T-helper 2 cell treated with Interferon-gamma antibody and Interleukin-4, amounts not matched to agents 5 μg/mL and 100 μg/mL, for 36 hours (primary cell): ENCODE measurements around the gene SRP72.
"Not testable (repeated sequence)": the region's sequence is repeated elsewhere in the genome, so short reads cannot be mapped to it uniquely, and the experiment has no call there.

ENCODE experiments used
- DNase-seq: peaks from one replicate; pipeline ENCODE4 v3.0.0; 2021; ENCODE audit warnings: low spot score
- H3K27ac Mint-ChIP-seq: one replicate; pipeline ENCODE4 v1.8.0; 2021; ENCODE audit warnings: mild to moderate bottlenecking, mixed read lengths
- H3K27me3 Mint-ChIP-seq: one replicate; pipeline ENCODE4 v1.8.0; 2021; ENCODE audit warnings: low read depth, mixed read lengths
- H3K36me3 Mint-ChIP-seq: one replicate; pipeline ENCODE4 v1.8.0; 2021; ENCODE audit warnings: low read depth, mixed read lengths
- H3K4me1 Mint-ChIP-seq: one replicate; pipeline ENCODE4 v1.8.0; 2021; ENCODE audit warnings: low read depth, mixed read lengths
- H3K4me3 Mint-ChIP-seq: one replicate; pipeline ENCODE4 v1.8.0; 2022; ENCODE audit warnings: mild to moderate bottlenecking, moderate library complexity, mixed read lengths
- H3K9me3 Mint-ChIP-seq: one replicate; pipeline ENCODE4 v1.8.0; 2021; ENCODE audit warnings: mixed read lengths

The SRP72 gene

GRCh38 chr4:56445699-56446098 lies 21.7 kb upstream of the SRP72 start:
- Mint-ChIP-seq H3K27me3 (no peaks in the 10 kb centered on the region), H3K9me3 (peaks cover 3% of the 10 kb centered on the region), H3K27ac (no peak overlapping the region), H3K4me1 (peaks cover 45% of the 10 kb centered on the region), H3K36me3 (peaks cover 68% of the 10 kb centered on the region), H3K4me3 (no peak overlapping the region)
- no peak for DNase-seq

DNA sequence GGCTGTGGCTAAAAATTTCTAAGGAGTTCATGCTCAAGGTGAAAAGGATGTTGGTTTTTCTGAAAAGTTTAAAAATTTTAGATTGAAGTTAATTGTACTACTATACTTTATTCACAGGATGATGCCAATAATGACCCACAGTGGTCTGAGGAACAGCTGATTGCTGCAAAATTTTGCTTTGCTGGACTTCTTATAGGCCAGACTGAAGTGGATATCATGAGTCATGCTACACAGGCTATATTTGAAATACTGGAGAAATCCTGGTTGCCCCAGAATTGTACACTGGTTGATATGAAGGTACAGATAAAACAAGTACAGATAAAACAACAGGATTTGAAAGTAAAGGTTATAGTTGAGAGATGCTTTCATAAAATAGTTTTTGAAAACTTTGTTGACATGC lies 19.1 kb upstream of the SRP72 start:
- Mint-ChIP-seq H3K4me1 (peaks cover 29% of the 10 kb centered on the region), H3K36me3 (peaks cover 75% of the 10 kb centered on the region), H3K27ac (peak overlapping the region; percentile 78), H3K27me3 (no peaks in the 10 kb centered on the region), H3K9me3 (peaks cover 3% of the 10 kb centered on the region), H3K4me3 (no peak overlapping the region)
- DNase-seq = no peak

DNA sequence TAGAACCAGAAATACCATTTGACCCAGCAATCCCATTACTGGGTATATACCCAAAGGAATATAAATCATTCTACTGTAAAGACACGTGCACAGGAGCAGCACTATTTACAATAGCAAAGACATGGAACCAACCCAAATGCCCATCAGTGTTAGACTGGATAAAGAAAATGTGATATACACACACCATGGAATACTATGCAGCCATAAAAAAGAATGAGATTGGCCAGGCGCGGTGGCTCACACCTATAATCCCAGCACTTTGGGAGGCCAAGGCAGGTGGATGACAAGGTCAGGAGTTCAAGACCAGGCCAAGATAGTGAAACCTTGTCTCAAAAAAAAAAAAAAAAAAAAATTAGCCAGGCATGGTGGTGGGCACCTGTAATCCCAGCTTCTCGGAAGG lies 17.9 kb upstream of the SRP72 start:
- H3K36me3 Mint-ChIP-seq = peaks cover 77% of the 10 kb centered on the region
- not testable (repeated sequence) for H3K27me3 Mint-ChIP-seq, DNase-seq, H3K27ac Mint-ChIP-seq, H3K4me3 Mint-ChIP-seq, H3K9me3 Mint-ChIP-seq
- H3K4me1 Mint-ChIP-seq = peaks cover 22% of the 10 kb centered on the region

GRCh38 chr4:56450342-56450741 lies 17.1 kb upstream of the SRP72 start:
- Mint-ChIP-seq H3K36me3 (peaks cover 77% of the 10 kb centered on the region), H3K4me1 (peaks cover 18% of the 10 kb centered on the region), H3K27ac (no peak overlapping the region)

DNA sequence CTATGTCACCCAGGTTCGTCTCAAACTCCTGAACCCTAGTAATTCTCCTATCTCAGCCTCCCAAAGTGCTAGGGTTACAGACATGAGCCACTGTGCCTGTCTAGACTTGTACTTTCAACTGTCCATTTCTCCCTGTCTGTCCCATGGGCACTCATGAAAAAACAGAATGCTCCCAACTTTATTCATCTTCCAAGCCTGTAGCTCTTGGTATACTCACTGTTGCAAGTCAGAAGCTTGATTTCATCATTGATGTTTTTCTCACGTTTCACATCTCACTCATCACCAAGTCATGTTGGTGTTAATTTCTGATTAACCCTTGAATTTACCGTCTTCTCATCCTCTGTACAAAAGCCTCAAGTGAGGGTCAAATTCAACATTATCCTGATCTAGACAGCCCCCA lies 7.3 kb upstream of the SRP72 start:
- Mint-ChIP-seq H3K36me3 (peaks cover 56% of the 10 kb centered on the region), H3K4me1 (peaks cover 13% of the 10 kb centered on the region), H3K27ac (no peak overlapping the region), H3K4me3 (no peak overlapping the region), H3K27me3 (no peaks in the 10 kb centered on the region), H3K9me3 (no peaks in the 10 kb centered on the region)
- DNase-seq = no peak

More at GRCh38 chr4:56450342-56450741, 17.1 kb upstream of the SRP72 start:
- Mint-ChIP-seq H3K9me3 (peaks cover 3% of the 10 kb centered on the region), H3K27me3 (no peaks in the 10 kb centered on the region), H3K4me3 (no peak overlapping the region)
- no peak for DNase-seq

DNA sequence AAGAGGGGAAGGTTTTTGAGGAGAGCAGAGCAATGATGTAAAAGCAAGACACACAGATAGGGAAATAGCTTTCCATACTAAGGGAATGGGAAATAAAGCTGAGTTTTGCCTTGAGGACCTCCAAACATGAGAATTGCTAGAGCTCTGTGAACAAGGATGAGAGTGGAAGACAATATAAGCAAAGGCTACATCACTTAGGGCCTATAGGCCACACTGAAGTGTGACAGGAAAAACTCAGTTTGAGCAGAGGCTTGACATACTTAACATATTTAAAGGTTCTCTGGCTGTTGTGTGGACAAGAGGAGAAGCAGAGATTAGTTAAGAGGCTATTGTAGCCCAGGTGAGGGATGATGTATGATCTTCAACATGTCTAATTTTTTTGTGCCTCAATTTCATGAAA lies 5.3 kb upstream of the SRP72 start:
- H3K36me3 Mint-ChIP-seq = peaks cover 47% of the 10 kb centered on the region
- H3K4me1 Mint-ChIP-seq = peaks cover 28% of the 10 kb centered on the region
- DNase-seq = no peak
- H3K27me3 Mint-ChIP-seq = no peaks in the 10 kb centered on the region
- no peak overlapping the region for H3K4me3 Mint-ChIP-seq
- H3K9me3 Mint-ChIP-seq = no peaks in the 10 kb centered on the region
- no peak overlapping the region for H3K27ac Mint-ChIP-seq

DNA sequence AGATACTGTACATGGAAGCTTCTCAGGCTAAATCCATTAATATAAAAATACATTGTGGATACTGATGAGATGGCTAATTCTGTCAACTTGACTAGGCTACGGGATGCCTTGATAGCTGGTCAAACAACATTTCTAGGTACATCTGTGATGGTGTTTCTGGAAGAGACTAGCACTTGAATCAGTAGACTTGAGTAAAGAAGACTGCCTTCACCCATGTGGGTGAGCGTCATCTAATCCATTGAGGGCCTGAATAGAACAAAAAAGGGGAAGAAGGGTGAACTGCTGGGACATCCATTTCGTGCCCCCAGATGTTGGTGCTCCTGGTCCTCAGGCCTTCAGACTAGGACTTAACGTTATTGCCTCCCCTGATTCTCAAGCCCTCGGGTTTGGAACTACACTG lies 3.7 kb upstream of the SRP72 start:
- no peak for DNase-seq
- no peaks in the 10 kb centered on the region for H3K9me3 Mint-ChIP-seq
- H3K27me3 Mint-ChIP-seq = no peaks in the 10 kb centered on the region
- no peak overlapping the region for H3K4me3 Mint-ChIP-seq
- no peak overlapping the region for H3K27ac Mint-ChIP-seq
- peaks cover 36% of the 10 kb centered on the region for H3K4me1 Mint-ChIP-seq
- H3K36me3 Mint-ChIP-seq = peaks cover 54% of the 10 kb centered on the region

GRCh38 chr4:56464581-56464980 lies 2.8 kb upstream of the SRP72 start:
- Mint-ChIP-seq H3K27me3 (no peaks in the 10 kb centered on the region), H3K27ac (no peak overlapping the region), H3K36me3 (peaks cover 53% of the 10 kb centered on the region), H3K9me3 (no peaks in the 10 kb centered on the region), H3K4me1 (peaks cover 43% of the 10 kb centered on the region), H3K4me3 (no peak overlapping the region)
- DNase-seq = no peak

- peak overlapping the region; percentile 100 for H3K4me3 Mint-ChIP-seq
- H3K9me3 Mint-ChIP-seq = no peaks in the 10 kb centered on the region
- peak overlapping the region; percentile 98 for H3K27ac Mint-ChIP-seq
- H3K27me3 Mint-ChIP-seq = no peaks in the 10 kb centered on the region
- H3K36me3 Mint-ChIP-seq = peaks cover 50% of the 10 kb centered on the region
- DNase-seq = no peak
- H3K4me1 Mint-ChIP-seq = peaks cover 48% of the 10 kb centered on the region
Observed at GRCh38 chr4:56465599-56466295, 1.7 kb upstream of the SRP72 start.

DNA sequence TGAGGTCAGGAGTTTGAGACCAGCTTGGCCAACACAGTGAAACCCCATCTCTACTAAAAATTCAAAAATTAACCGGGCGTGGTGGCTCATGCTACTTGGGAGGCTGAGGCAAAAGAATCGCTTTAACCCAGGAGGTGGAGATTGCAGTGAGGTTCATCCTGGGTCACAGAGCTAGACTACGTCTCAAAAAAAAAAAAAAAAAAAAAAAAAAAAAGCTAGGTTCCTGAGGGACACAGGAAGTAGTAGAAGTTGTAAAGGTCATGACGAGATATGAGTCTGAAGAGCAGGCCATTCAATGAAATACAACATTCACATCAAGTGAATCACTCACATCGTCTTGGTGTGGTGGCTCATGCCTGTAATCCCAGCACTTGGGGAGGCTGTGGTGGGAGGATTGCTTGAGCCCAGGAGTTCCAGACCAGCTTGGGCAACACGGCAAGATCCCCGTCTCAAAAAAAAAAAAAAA lies 1.1 kb upstream of the SRP72 start:
- peaks cover 48% of the 10 kb centered on the region for H3K4me1 Mint-ChIP-seq
- not testable (repeated sequence) for H3K27me3 Mint-ChIP-seq, H3K9me3 Mint-ChIP-seq
- peak overlapping the region; percentile 98 for H3K27ac Mint-ChIP-seq
- DNase-seq = peak; percentile 32
- peak overlapping the region; percentile 100 for H3K4me3 Mint-ChIP-seq
- peaks cover 51% of the 10 kb centered on the region for H3K36me3 Mint-ChIP-seq

DNA sequence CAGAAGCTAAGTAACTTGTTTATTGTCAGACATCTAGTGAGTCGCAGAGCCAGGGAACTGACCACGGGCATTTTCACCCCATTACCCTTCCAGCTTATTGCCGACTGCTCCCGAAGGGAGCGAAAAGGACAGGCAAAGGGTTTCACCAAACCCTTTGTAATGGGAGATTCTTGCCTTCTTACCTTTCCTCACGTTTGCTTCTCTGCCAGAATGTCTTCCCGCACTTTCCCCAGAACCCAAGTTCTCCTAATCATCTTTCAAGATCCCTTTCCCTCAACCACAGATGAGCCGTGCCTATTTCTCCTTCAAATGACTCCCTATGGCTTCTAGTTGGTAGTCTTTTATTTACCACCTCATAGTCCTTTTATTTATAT lies 520 bp upstream of the SRP72 start:
- peak overlapping the region; percentile 98 for H3K27ac Mint-ChIP-seq
- no peak for DNase-seq
- peaks cover 50% of the 10 kb centered on the region for H3K4me1 Mint-ChIP-seq
- no peaks in the 10 kb centered on the region for H3K27me3 Mint-ChIP-seq
- peak overlapping the region; percentile 100 for H3K4me3 Mint-ChIP-seq
- peaks cover 54% of the 10 kb centered on the region for H3K36me3 Mint-ChIP-seq
- H3K9me3 Mint-ChIP-seq = no peaks in the 10 kb centered on the region

DNA sequence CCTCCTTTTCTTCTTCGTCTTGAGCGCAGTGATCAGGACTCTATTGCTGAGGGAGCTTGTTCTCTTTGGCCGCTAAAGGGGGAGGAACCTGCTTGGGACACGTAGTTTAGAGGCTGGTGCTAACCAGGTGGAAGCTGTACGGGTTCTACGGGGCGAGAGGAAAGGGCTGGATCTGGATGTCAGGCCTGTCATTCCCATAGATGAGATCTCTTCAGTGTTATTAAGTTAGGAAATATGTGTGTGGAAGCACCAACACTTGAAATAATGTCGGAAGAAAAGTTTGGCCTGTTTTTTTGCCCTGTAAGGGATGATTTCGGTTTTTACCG lies 643 bp downstream of the SRP72 start:
- Mint-ChIP-seq H3K4me3 (peak overlapping the region; percentile 100), H3K36me3 (peaks cover 54% of the 10 kb centered on the region), H3K9me3 (no peaks in the 10 kb centered on the region), H3K27ac (peak overlapping the region; percentile 98), H3K4me1 (peaks cover 45% of the 10 kb centered on the region), H3K27me3 (no peaks in the 10 kb centered on the region)
- peak; percentile 36 for DNase-seq

DNA sequence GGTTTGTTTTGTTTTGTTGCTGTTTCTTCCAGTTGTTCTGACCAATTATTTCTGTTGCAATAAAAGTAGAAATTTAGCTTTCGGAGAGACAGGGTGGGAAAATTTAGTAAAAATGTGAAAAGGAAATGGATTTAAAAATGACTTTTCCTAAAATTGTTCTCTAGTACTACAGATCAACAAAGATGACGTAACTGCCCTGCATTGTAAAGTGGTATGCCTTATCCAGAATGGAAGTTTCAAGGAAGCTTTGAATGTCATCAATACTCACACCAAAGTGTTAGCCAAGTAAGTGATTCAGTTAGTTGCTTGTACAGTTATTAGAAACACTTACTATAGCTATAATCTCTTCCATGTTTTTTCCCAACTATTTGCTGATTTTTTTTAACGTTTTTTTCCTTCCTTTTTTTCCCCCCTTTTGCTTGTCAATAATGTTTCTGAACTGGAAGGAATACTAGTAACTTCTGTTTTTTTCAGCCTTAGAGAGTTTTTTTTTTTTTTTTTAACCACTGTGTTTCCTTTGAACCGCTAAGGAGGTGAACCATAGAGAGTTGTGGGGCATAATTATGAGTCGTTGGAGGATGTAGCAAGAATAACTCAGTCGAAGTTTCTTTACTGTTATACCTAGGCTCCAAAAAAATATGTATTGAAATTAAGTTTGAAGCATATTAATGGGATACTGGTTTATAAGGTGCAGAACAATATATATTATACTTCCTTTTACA lies 2.2 kb downstream of the SRP72 start:
- H3K27me3 Mint-ChIP-seq = no peaks in the 10 kb centered on the region
- H3K4me3 Mint-ChIP-seq = peak overlapping the region; percentile 100
- no peaks in the 10 kb centered on the region for H3K9me3 Mint-ChIP-seq
- H3K4me1 Mint-ChIP-seq = peaks cover 41% of the 10 kb centered on the region
- H3K27ac Mint-ChIP-seq = peak overlapping the region; percentile 83
- H3K36me3 Mint-ChIP-seq = peaks cover 59% of the 10 kb centered on the region
- no peak for DNase-seq

DNA sequence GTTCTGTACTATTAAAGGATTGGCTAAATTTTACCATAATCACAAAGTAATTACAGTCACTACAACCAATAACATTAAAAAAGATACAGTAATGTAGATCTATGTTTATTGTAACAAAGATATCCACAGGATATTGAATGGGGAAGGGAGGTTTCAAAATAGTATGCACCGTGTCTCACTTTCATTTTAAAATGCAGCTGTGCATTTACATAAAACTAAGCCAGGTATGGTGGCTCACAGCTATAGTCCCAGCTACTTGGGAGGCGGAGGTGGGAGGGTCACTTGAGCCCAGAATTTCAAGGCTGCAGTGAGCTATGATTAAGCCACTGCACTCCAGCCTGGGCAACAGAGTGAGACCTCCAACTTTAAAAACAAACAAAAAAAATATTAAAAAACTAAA lies 8.5 kb downstream of the SRP72 start:
- Mint-ChIP-seq H3K4me1 (peaks cover 8% of the 10 kb centered on the region), H3K4me3 (no peak overlapping the region), H3K9me3 (no peaks in the 10 kb centered on the region), H3K36me3 (peaks cover 65% of the 10 kb centered on the region), H3K27ac (peak overlapping the region; percentile 15), H3K27me3 (no peaks in the 10 kb centered on the region)
- DNase-seq = no peak
